HG03097 (cell line): ENCODE measurements around the gene EPC2.
"Not testable (repeated sequence)": the region's sequence is repeated elsewhere in the genome, so short reads cannot be mapped to it uniquely, and the experiment has no call there.

ENCODE experiments used
- ATAC-seq: cut with Tn5 transposase; IDR thresholded peaks from one replicate; pipeline ENCODE4 v1.9.1; 2021; ENCODE audit not compliant: unreplicated experiment, low FRiP score

The EPC2 gene

GRCh38 chr2:148638543-148638942 lies 6.0 kb upstream of the EPC2 start:
- no peak for ATAC-seq

GRCh38 chr2:148640767-148641166 lies 3.8 kb upstream of the EPC2 start:
- no peak for ATAC-seq

GRCh38 chr2:148642112-148642744 lies 2.3 kb upstream of the EPC2 start:
- no peak for ATAC-seq

- ATAC-seq: no peak
Observed at GRCh38 chr2:148642891-148643416, 1.6 kb upstream of the EPC2 start.

- no peak for ATAC-seq
Observed at GRCh38 chr2:148643421-148643820, 1.1 kb upstream of the EPC2 start.

GRCh38 chr2:148644883-148645538 lies 460 bp downstream of the EPC2 start:
- ATAC-seq: peak; percentile 64

- ATAC-seq: peak; percentile 37
Observed at GRCh38 chr2:148645539-148646230, 1.1 kb downstream of the EPC2 start.

GRCh38 chr2:148646231-148646559 lies 1.6 kb downstream of the EPC2 start:
- ATAC-seq: no peak

GRCh38 chr2:148647711-148648110 lies 3.2 kb downstream of the EPC2 start:
- ATAC-seq: not testable (repeated sequence)

GRCh38 chr2:148649936-148650335 lies 5.4 kb downstream of the EPC2 start:
- ATAC-seq: no peak

GRCh38 chr2:148650881-148651280 lies 6.3 kb downstream of the EPC2 start:
- no peak for ATAC-seq

- no peak for ATAC-seq
Observed at GRCh38 chr2:148651972-148652371, 7.4 kb downstream of the EPC2 start.

GRCh38 chr2:148653437-148653836 lies 8.9 kb downstream of the EPC2 start:
- peak; percentile 80 for ATAC-seq

- ATAC-seq: no peak
Observed at GRCh38 chr2:148654435-148654834, 9.9 kb downstream of the EPC2 start.

GRCh38 chr2:148656516-148656915 lies 12.0 kb downstream of the EPC2 start:
- ATAC-seq: no peak

- ATAC-seq: peak; percentile 89
Observed at GRCh38 chr2:148658807-148659722, 14.5 kb downstream of the EPC2 start.

- no peak for ATAC-seq
Observed at GRCh38 chr2:148660999-148661398, 16.4 kb downstream of the EPC2 start.

GRCh38 chr2:148662332-148662731 lies 17.8 kb downstream of the EPC2 start:
- ATAC-seq: not testable (repeated sequence)

GRCh38 chr2:148664229-148664628 lies 19.7 kb downstream of the EPC2 start:
- ATAC-seq: no peak

- ATAC-seq: no peak
Observed at GRCh38 chr2:148666555-148666954, 22.0 kb downstream of the EPC2 start.
